Pancreas (tissue), 10 donors: ENCODE measurements around the gene DESI1. TPM values are rescaled to one million over a fixed set of nuclear protein-coding genes. Genes with fewer than 3 reads are reported as not detected.
A peak's percentile ranks its signal among the peaks of the same experiment; 100 is the strongest.

ENCODE experiments used
- ATAC-seq, 4 donors: fragments of 200-7000 bp; cut with Tn5 transposase; one replicate each; pipeline versions ENCODE4 v1.8.0 to v1.9.1; 2020; ENCODE audit warnings: mild to moderate bottlenecking in 4 of 4, moderate library complexity in 4 of 4
- DNase-seq, 6 donors: peaks; one replicate each; pipeline ENCODE4 v3.0.0-alpha.2; 2020
- FAIRE-seq: peaks from 2 replicates; lab custom pipeline; 2012; peaks lifted over from hg19 to GRCh38; lab: Jason Lieb, UNC
- H3K27ac ChIP-seq, 4 donors: fragments of 200-600 bp; sonication (generic); 1 replicate in 3 of 4; 2 replicates in 1 of 4; pipeline versions ENCODE4 v1.5.0 to v1.8.0; 2020
- H3K27me3 ChIP-seq, 4 donors: fragments of 200-600 bp; one replicate each; pipeline ENCODE4 v1.8.0; 2021
- H3K36me3 ChIP-seq, 3 donors: fragments of 200-600 bp; sonication (generic) in 1 of 3; one replicate each; pipeline versions ENCODE4 v1.5.0 to v1.8.0; 2020 to 2021
- H3K4me1 ChIP-seq, 3 donors: fragments of 200-600 bp; one replicate each; pipeline ENCODE4 v1.8.0; 2021
- H3K4me3 ChIP-seq, 4 donors: fragments of 200-600 bp; sonication (generic) in 2 of 4; one replicate each; pipeline versions ENCODE4 v1.5.0 to v1.8.0; 2020 to 2021
- H3K9me3 ChIP-seq, 4 donors: fragments of 200-600 bp; one replicate each; pipeline ENCODE4 v1.8.0; 2021
- CTCF ChIP-seq, 4 donors: fragments of 200-600 bp; sonication (generic) in 3 of 4; IDR thresholded peaks; one replicate each; pipeline versions ENCODE4 v1.5.0 to v1.8.0; 2021; ENCODE audit warnings: antibody characterized with exemption in 4 of 4
- WGBS, 2 donors: extraction: QIAGEN DNeasy Blood & Tissue Kit; methylation state at CpG; one replicate each; pipeline ENCODE4 v1.1.7; 2013; 5-methylcytosine and 5-hydroxymethylcytosine counted together
- intact Hi-C, 3 donors: fragments of 100-400 bp; cut with DNase I; formaldehyde crosslinking; loops; one replicate each; pipeline versions ENCODE4 v1.11.1 to v1.14.2; 2022
- polyA plus RNA-seq, 2 donors: library from polyadenylated mRNA; stranded (reverse); fragments of 200-250 nt; gene quantifications; one replicate each; pipeline ENCODE4 v1.2.3, GENCODE V29; 2013
- total RNA-seq, 6 donors: library from RNA; stranded (reverse); fragmentation: NEBNext Ultra II Directional in 4 of 6; extraction: Animal tissue kit (Norgen Biotek cat#: 25700) in 4 of 6; gene quantifications; one replicate each; pipeline versions ENCODE4 v1.2.1 to v1.2.4, GENCODE V29; 2021 to 2023
- donor health status: healthy with polysubstance abuse.
- donor health status: DM: no; HTN: no; CAD: no; lungs with moderate emphysema.
- donor health status: DM: no; HTN: no; CAD: no.
- donor health status: control.
- donor health status: control.
- donor health status: Bipolar disorder and iron deficiency.
- donor health status: DM: yes; HTN: yes; CAD: no.
- donor health status: DM: no; HTN: no; CAD: no.
- donor health status: DM: no; HTN: no; CAD: no.
- donor health status: DM: yes; HTN: yes; CAD: no.

The DESI1 gene
- total and polyA plus RNA-seq, 8 donors, result 8.2 to 14.8 (median 9.6) TPM

- TF ChIP-seq CTCF (IDR thresholded peaks at IDR 0.05), result no peak
- H3K27ac ChIP-seq, result no peak overlapping the region
- FAIRE-seq, result no peak
Measured at GRCh38 chr22:41564563-41564962, 56.3 kb downstream of the DESI1 start.

GRCh38 chr22:41563051-41563711 is 57.7 kb downstream of the DESI1 start:
- no peaks in the 10 kb centered on the region for H3K9me3 ChIP-seq
- TF ChIP-seq CTCF (IDR thresholded peaks at IDR 0.05), result no peak
- WGBS, 2 donors, result 53 to 56% methylated on average over 10 of the region's 10 CpGs
- no peaks in the 10 kb centered on the region for H3K27me3 ChIP-seq
- ATAC-seq, result peak in 1 of 4 donors; percentile 6
- intact Hi-C loops, result no loop called here
- no peak for DNase-seq
- FAIRE-seq, result no peak
- peak overlapping the region in 1 of 4 donors; percentile 33 for H3K4me3 ChIP-seq
- H3K4me1 ChIP-seq, result peaks cover 0 to 14% (median 8%) of the 10 kb centered on the region in 3 donors
- H3K27ac ChIP-seq, result no peak overlapping the region
- no peaks in the 10 kb centered on the region for H3K36me3 ChIP-seq

More at GRCh38 chr22:41564563-41564962, 56.3 kb downstream of the DESI1 start:
- DNase-seq (no peak), ATAC-seq (no peak)
- no peak overlapping the region for H3K4me3 ChIP-seq
- H3K27me3 ChIP-seq, result no peaks in the 10 kb centered on the region
- intact Hi-C loops, result no loop called here
- peaks cover 0 to 14% (median 8%) of the 10 kb centered on the region in 3 donors for H3K4me1 ChIP-seq
- H3K9me3 ChIP-seq, result no peaks in the 10 kb centered on the region
- H3K36me3 ChIP-seq, result no peaks in the 10 kb centered on the region
- WGBS, 2 donors, result 86 to 92% methylated on average over 8 of the region's 8 CpGs

- WGBS, 2 donors, result 78 to 81% methylated on average over 4 of the region's 4 CpGs
- peaks cover 0 to 18% (median 8%) of the 10 kb centered on the region in 3 donors for H3K4me1 ChIP-seq
- H3K27me3 ChIP-seq, result no peaks in the 10 kb centered on the region
- peak overlapping the region in 1 of 4 donors; percentile 10 for H3K27ac ChIP-seq
- H3K9me3 ChIP-seq, result no peaks in the 10 kb centered on the region
- no peak for DNase-seq
- H3K4me3 ChIP-seq, result peak overlapping the region in 1 of 4 donors; percentile 33
- intact Hi-C loops, result no loop called here
- no peak for ATAC-seq
- FAIRE-seq, result no peak
- TF ChIP-seq CTCF (IDR thresholded peaks at IDR 0.05), result no peak
- no peaks in the 10 kb centered on the region for H3K36me3 ChIP-seq
Measured at GRCh38 chr22:41562461-41562860, 58.4 kb downstream of the DESI1 start.

GRCh38 chr22:41561788-41562187 is 59.1 kb downstream of the DESI1 start:
- ATAC-seq, result peak; percentile 24 to 79 (median 58)
- intact Hi-C loops, result no loop called here
- no peaks in the 10 kb centered on the region for H3K9me3 ChIP-seq
- peak in 5 of 6 donors; percentile 47 to 88 (median 61) for DNase-seq
- no peaks in the 10 kb centered on the region for H3K27me3 ChIP-seq
- H3K36me3 ChIP-seq, result no peaks in the 10 kb centered on the region
- TF ChIP-seq CTCF (IDR thresholded peaks at IDR 0.05), result no peak
- H3K27ac ChIP-seq, result peak overlapping the region in 3 of 4 donors; percentile 32 to 71 (median 52)
- 24 to 33% methylated on average over 5 of the region's 5 CpGs for WGBS, 2 donors
- peaks cover 0 to 23% (median 8%) of the 10 kb centered on the region in 3 donors for H3K4me1 ChIP-seq
- H3K4me3 ChIP-seq, result peak overlapping the region in 2 of 4 donors; percentile 29 to 33
- FAIRE-seq, result no peak

GRCh38 chr22:41561335-41561734 is 59.5 kb downstream of the DESI1 start:
- ATAC-seq, result peak; percentile 8 to 43 (median 37)
- no peak for TF ChIP-seq CTCF (IDR thresholded peaks at IDR 0.05)
- DNase-seq, result no peak
- Histone ChIP-seq H3K4me1 (peaks cover 0 to 24% (median 8%) of the 10 kb centered on the region in 3 donors), H3K9me3 (no peaks in the 10 kb centered on the region), H3K27ac (peak overlapping the region; percentile 12 to 71 (median 42)), H3K36me3 (no peaks in the 10 kb centered on the region), H3K27me3 (no peaks in the 10 kb centered on the region), H3K4me3 (peak overlapping the region in 3 of 4 donors; percentile 11 to 33 (median 29))
- intact Hi-C loops, result no loop called here
- 23 to 27% methylated on average over 10 of the region's 10 CpGs for WGBS, 2 donors
- FAIRE-seq, result no peak
